GM04503 (cell line): ENCODE measurements around the gene GLT1D1.

Experiments used
- DNase-seq: peaks from one replicate; pipeline ENCODE4 v3.0.0-alpha.2; 2012; ENCODE audit warnings: low read depth

Gene GLT1D1

GRCh38 chr12:128914908-128915563 lies 61.8 kb downstream of the GLT1D1 start:
- DNase-seq = no peak

- DNase-seq = no peak
Measured at GRCh38 chr12:128916425-128916824, 63.1 kb downstream of the GLT1D1 start.

GRCh38 chr12:128918481-128919260 lies 65.4 kb downstream of the GLT1D1 start:
- DNase-seq = no peak

- peak; percentile 7 for DNase-seq
Measured at GRCh38 chr12:128920468-128920867, 67.2 kb downstream of the GLT1D1 start.

GRCh38 chr12:128928361-128928760 lies 75.1 kb downstream of the GLT1D1 start:
- no peak for DNase-seq

GRCh38 chr12:128929057-128929456 lies 75.8 kb downstream of the GLT1D1 start:
- no peak for DNase-seq

GRCh38 chr12:128930606-128931005 lies 77.3 kb downstream of the GLT1D1 start:
- no peak for DNase-seq

- DNase-seq = no peak
Measured at GRCh38 chr12:128932521-128932920, 79.2 kb downstream of the GLT1D1 start.

GRCh38 chr12:128933039-128933438 lies 79.8 kb downstream of the GLT1D1 start:
- DNase-seq = no peak

GRCh38 chr12:128933926-128934325 lies 80.6 kb downstream of the GLT1D1 start:
- DNase-seq = no peak

GRCh38 chr12:128938886-128939285 lies 85.6 kb downstream of the GLT1D1 start:
- no peak for DNase-seq

GRCh38 chr12:128940090-128940888 lies 87.0 kb downstream of the GLT1D1 start:
- DNase-seq = no peak

GRCh38 chr12:128940974-128941373 lies 87.7 kb downstream of the GLT1D1 start:
- no peak for DNase-seq

GRCh38 chr12:128942960-128943477 lies 89.7 kb downstream of the GLT1D1 start:
- DNase-seq = no peak

GRCh38 chr12:128944956-128945355 lies 91.7 kb downstream of the GLT1D1 start:
- no peak for DNase-seq

GRCh38 chr12:128947209-128947608 lies 93.9 kb downstream of the GLT1D1 start:
- no peak for DNase-seq

- DNase-seq = no peak
Measured at GRCh38 chr12:128949086-128949485, 95.8 kb downstream of the GLT1D1 start.

- DNase-seq = no peak
Measured at GRCh38 chr12:128951448-128951847, 98.2 kb downstream of the GLT1D1 start.

GRCh38 chr12:128956755-128957154 lies 103.5 kb downstream of the GLT1D1 start:
- no peak for DNase-seq

- DNase-seq = no peak
Measured at GRCh38 chr12:128959901-128960300, 106.6 kb downstream of the GLT1D1 start.

GRCh38 chr12:128961308-128961902 lies 108.1 kb downstream of the GLT1D1 start:
- no peak for DNase-seq

GRCh38 chr12:128961957-128962356 lies 108.7 kb downstream of the GLT1D1 start:
- DNase-seq = no peak
